Breast epithelium (tissue), 3 donors: ENCODE data around the gene RAMACL.

Experiments
- CTCF ChIP-seq, 3 donors: fragments of 450-650 bp; IDR thresholded peaks; one replicate each; pipeline ENCODE4 v1.5.1; 2016 to 2017; ENCODE audit warnings: antibody characterized with exemption in 3 of 3, mild to moderate bottlenecking in 3 of 3, moderate library complexity in 3 of 3
- POLR2AphosphoS5 ChIP-seq, 3 donors: sonication (generic); formaldehyde crosslinking; IDR thresholded peaks; one replicate each; pipeline ENCODE4 v1.6.1; 2017; ENCODE audit warnings: antibody characterized with exemption in 3 of 3

GRCh38 chr6:166604911-166605310 is 18.4 kb upstream of the RAMACL start:
- TF ChIP-seq POLR2AphosphoS5 (IDR thresholded peaks at IDR 0.05) (no peak), CTCF (IDR thresholded peaks at IDR 0.05) (no peak)
